Neural progenitor cell (in vitro differentiated cells): ENCODE data around the gene CADPS. TPM values are rescaled to one million over a fixed set of nuclear protein-coding genes. Genes with fewer than 3 reads are reported as not detected.

Experiments used
- DNase-seq: peaks from one replicate; pipeline ENCODE4 v3.0.0-alpha.2; 2016; ENCODE audit warnings: low spot score
- H2AFZ ChIP-seq: fragments of 200-600 bp; sonication (generic); replicated peaks from 2 replicates; pipeline ENCODE4 v1.6.1; 2016; ENCODE audit warnings: antibody characterized with exemption
- H3F3A ChIP-seq: fragments of 200-600 bp; sonication (generic); 2 replicates; pipeline ENCODE4 v1.6.1; 2016; ENCODE audit warnings: antibody characterized with exemption, low read depth
- H3K27ac ChIP-seq: fragments of 200-600 bp; sonication (generic); 2 replicates; pipeline ENCODE4 v1.5.1; 2016; ENCODE audit warnings: mild to moderate bottlenecking
- H3K27me3 ChIP-seq: fragments of 200-600 bp; sonication (generic); 2 replicates; pipeline ENCODE4 v1.6.1; 2016; ENCODE audit warnings: mild to moderate bottlenecking, moderate library complexity
- H3K36me3 ChIP-seq: fragments of 200-600 bp; sonication (generic); 2 replicates; pipeline ENCODE4 v1.5.1; 2016
- H3K4me1 ChIP-seq: fragments of 200-600 bp; sonication (generic); 2 replicates; pipeline ENCODE4 v1.6.1; 2016; ENCODE audit warnings: mixed run types
- H3K4me2 ChIP-seq: fragments of 200-600 bp; sonication (generic); 2 replicates; pipeline ENCODE4 v1.6.1; 2016
- H3K4me3 ChIP-seq: fragments of 200-600 bp; sonication (generic); 2 replicates; pipeline ENCODE4 v1.5.1; 2016
- H3K79me2 ChIP-seq: fragments of 200-600 bp; sonication (generic); 2 replicates; pipeline ENCODE4 v1.6.1; 2016; ENCODE audit warnings: low read depth
- H3K9ac ChIP-seq: fragments of 200-600 bp; sonication (generic); 2 replicates; pipeline ENCODE4 v1.6.1; 2016
- H3K9me3 ChIP-seq: fragments of 200-600 bp; sonication (generic); 2 replicates; pipeline ENCODE4 v1.5.1; 2016; ENCODE audit warnings: low read depth
- H4K20me1 ChIP-seq: fragments of 200-600 bp; sonication (generic); 2 replicates; pipeline ENCODE4 v1.6.1; 2016; ENCODE audit warnings: low read depth
- H3K27ac Mint-ChIP-seq: 3 replicates; pipeline ENCODE4 v1.8.0; 2021; ENCODE audit warnings: mixed read lengths
- H3K27me3 Mint-ChIP-seq: 2 replicates; pipeline ENCODE4 v1.8.0; 2022; ENCODE audit warnings: low read depth, mild to moderate bottlenecking, inconsistent platforms, moderate library complexity, mixed read lengths; ENCODE audit not compliant: insufficient read depth
- H3K36me3 Mint-ChIP-seq: 3 replicates; pipeline ENCODE4 v1.8.0; 2021; ENCODE audit warnings: mixed read lengths
- H3K4me1 Mint-ChIP-seq: 3 replicates; pipeline ENCODE4 v1.8.0; 2021; ENCODE audit warnings: mixed read lengths
- H3K4me3 Mint-ChIP-seq: 3 replicates; pipeline ENCODE4 v1.8.0; 2021; ENCODE audit warnings: mild to moderate bottlenecking, moderate library complexity, mixed read lengths
- H3K9me3 Mint-ChIP-seq: 3 replicates; pipeline ENCODE4 v1.8.0; 2020; ENCODE audit warnings: mixed read lengths
- EZH2 ChIP-seq: fragments of 200-600 bp; sonication (generic); IDR thresholded peaks from 2 replicates; pipeline ENCODE4 v1.6.1; 2017; ENCODE audit warnings: antibody characterized with exemption, mild to moderate bottlenecking, moderate library complexity
- EZH2phosphoT487 ChIP-seq: fragments of 200-600 bp; sonication (generic); IDR thresholded peaks from 2 replicates; pipeline ENCODE4 v1.6.1; 2017; ENCODE audit warnings: antibody characterized with exemption
- total RNA-seq: library from RNA; depleted of rRNA; stranded (reverse); fragments of >200 nt; gene quantifications from 2 replicates; pipeline ENCODE4 v1.2.3, GENCODE V29; 2015; ENCODE audit warnings: low replicate concordance
- TF ChIP-seq, protein P1 (sequence below): fragments of 200-600 bp; sonication (generic); IDR thresholded peaks from 2 replicates; pipeline ENCODE4 v1.5.1; 2017; ENCODE audit warnings: antibody characterized with exemption, mild to moderate bottlenecking

CADPS gene
- total RNA-seq, 1 donor from 2014 or later, result 17.3 TPM

DNA sequence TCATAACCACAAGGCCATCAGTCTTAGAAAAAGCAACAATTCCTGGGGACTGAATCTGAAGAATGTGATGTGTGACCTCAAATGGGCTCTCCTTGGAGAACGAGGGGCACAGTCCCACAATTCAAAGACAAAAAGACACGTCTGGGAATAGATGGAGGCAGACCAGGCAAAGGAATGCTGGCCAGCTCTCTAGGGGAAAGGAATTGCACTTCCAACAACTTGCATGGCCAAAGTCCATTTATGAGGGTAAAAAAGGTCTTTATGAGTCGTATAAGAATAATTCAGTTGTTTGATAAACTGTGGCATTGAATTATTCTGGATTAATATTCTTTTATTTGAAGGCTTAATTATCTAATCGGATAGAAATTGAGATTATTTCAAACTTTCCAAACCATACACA is 321.4 kb downstream of the CADPS start:
- no peak overlapping the region for H3K27ac Mint-ChIP-seq
- Histone ChIP-seq H3K27me3 (peaks cover 12% of the 10 kb centered on the region), H3K79me2 (no peaks in the 10 kb centered on the region), H3K4me1 (no peaks in the 10 kb centered on the region), H3K4me2 (no peak overlapping the region), H4K20me1 (peaks cover 6% of the 10 kb centered on the region), H3K9me3 (no peaks in the 10 kb centered on the region), H3K36me3 (no peaks in the 10 kb centered on the region), H3F3A (no peaks in the 10 kb centered on the region), H2AFZ (no peak overlapping the region), H3K9ac (no peak overlapping the region), H3K4me3 (no peak overlapping the region), H3K27ac (no peak overlapping the region)
- no peak for DNase-seq
- no peak overlapping the region for H3K4me3 Mint-ChIP-seq
- H3K9me3 Mint-ChIP-seq, result no peaks in the 10 kb centered on the region
- H3K4me1 Mint-ChIP-seq, result peaks cover 7% of the 10 kb centered on the region
- peaks cover 9% of the 10 kb centered on the region for H3K27me3 Mint-ChIP-seq
- TF ChIP-seq EZH2phosphoT487 (no peak), EZH2 (no peak)
- TF ChIP-seq, protein P1, sequence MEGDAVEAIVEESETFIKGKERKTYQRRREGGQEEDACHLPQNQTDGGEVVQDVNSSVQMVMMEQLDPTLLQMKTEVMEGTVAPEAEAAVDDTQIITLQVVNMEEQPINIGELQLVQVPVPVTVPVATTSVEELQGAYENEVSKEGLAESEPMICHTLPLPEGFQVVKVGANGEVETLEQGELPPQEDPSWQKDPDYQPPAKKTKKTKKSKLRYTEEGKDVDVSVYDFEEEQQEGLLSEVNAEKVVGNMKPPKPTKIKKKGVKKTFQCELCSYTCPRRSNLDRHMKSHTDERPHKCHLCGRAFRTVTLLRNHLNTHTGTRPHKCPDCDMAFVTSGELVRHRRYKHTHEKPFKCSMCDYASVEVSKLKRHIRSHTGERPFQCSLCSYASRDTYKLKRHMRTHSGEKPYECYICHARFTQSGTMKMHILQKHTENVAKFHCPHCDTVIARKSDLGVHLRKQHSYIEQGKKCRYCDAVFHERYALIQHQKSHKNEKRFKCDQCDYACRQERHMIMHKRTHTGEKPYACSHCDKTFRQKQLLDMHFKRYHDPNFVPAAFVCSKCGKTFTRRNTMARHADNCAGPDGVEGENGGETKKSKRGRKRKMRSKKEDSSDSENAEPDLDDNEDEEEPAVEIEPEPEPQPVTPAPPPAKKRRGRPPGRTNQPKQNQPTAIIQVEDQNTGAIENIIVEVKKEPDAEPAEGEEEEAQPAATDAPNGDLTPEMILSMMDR, result no peak
- H3K36me3 Mint-ChIP-seq, result peaks cover 3% of the 10 kb centered on the region

DNA sequence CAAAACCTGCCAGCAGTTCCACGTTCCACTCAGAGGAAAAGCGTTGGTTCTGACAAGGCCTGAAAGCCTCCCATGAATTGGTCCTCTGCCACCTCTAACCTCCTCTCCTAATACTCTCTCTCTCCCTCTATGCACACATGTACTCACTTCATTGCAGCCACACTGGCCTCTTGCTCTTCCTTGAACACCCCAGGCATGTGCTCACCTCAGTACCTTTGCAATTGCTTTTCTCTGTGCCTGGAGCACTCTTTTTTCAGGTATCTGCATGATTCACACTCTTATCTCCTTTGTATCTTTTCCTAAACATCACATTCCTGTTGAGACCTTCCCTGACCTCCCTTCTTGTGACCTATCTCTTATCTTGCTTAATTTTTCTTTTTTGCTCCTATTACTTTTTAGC is 323.7 kb downstream of the CADPS start:
- no peak overlapping the region for H3K4me3 Mint-ChIP-seq
- no peaks in the 10 kb centered on the region for H3K9me3 Mint-ChIP-seq
- H3K36me3 ChIP-seq, result no peaks in the 10 kb centered on the region
- peaks cover 6% of the 10 kb centered on the region for H4K20me1 ChIP-seq
- no peak overlapping the region for H3K9ac ChIP-seq
- TF ChIP-seq, protein P1, result no peak
- TF ChIP-seq EZH2phosphoT487 (no peak), EZH2 (no peak)
- no peaks in the 10 kb centered on the region for H3K27me3 ChIP-seq
- H3K27ac Mint-ChIP-seq, result no peak overlapping the region
- H3K4me3 ChIP-seq, result no peak overlapping the region
- H3K4me1 ChIP-seq, result no peaks in the 10 kb centered on the region
- peaks cover 3% of the 10 kb centered on the region for H3K27me3 Mint-ChIP-seq
- peaks cover 3% of the 10 kb centered on the region for H3K36me3 Mint-ChIP-seq
- no peak overlapping the region for H3K27ac ChIP-seq
- H3F3A ChIP-seq, result no peaks in the 10 kb centered on the region
- no peaks in the 10 kb centered on the region for H3K4me1 Mint-ChIP-seq
- DNase-seq, result no peak
- no peaks in the 10 kb centered on the region for H3K79me2 ChIP-seq
- H3K4me2 ChIP-seq, result no peak overlapping the region
- no peaks in the 10 kb centered on the region for H3K9me3 ChIP-seq
- H2AFZ ChIP-seq, result no peak overlapping the region

DNA sequence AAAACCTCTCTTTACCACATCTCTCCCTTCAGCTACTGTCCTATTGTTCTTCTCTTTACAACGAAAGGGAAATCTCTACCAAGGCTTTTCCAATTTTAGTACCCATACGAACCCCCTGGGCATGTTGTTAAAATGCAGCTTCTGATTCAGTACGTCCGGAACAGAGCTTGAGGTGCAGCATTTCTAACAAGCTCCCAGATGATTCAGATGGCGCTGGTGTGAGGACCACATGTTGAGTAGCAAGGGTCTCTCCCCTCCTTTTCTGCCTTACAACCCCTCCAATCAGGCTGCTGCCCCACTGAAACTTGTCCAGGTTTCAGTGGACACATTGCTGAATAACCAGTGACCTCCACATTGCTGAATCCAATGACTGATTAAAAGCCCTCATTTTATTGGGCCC is 324.8 kb downstream of the CADPS start:
- Histone ChIP-seq H3K36me3 (no peaks in the 10 kb centered on the region), H3K27me3 (no peaks in the 10 kb centered on the region), H3K4me3 (no peak overlapping the region), H3F3A (no peaks in the 10 kb centered on the region), H3K4me2 (no peak overlapping the region), H4K20me1 (peaks cover 6% of the 10 kb centered on the region), H3K9me3 (no peaks in the 10 kb centered on the region), H2AFZ (no peak overlapping the region), H3K79me2 (no peaks in the 10 kb centered on the region), H3K27ac (no peak overlapping the region), H3K4me1 (no peaks in the 10 kb centered on the region), H3K9ac (no peak overlapping the region)
- DNase-seq, result no peak
- TF ChIP-seq EZH2, result no peak
- TF ChIP-seq EZH2phosphoT487, result no peak
- TF ChIP-seq, protein P1, result no peak
- Mint-ChIP-seq H3K27me3 (no peaks in the 10 kb centered on the region), H3K9me3 (no peaks in the 10 kb centered on the region), H3K27ac (no peak overlapping the region), H3K4me3 (no peak overlapping the region), H3K36me3 (peaks cover 3% of the 10 kb centered on the region), H3K4me1 (no peaks in the 10 kb centered on the region)
